Rectal smooth muscle tissue (tissue), 1 donor: ENCODE results near the gene LAMC1.

Experiments
- H3K27ac ChIP-seq: one replicate; pipeline ENCODE4 v1.7.0; 2013; ENCODE audit warnings: low read depth, low read length, inconsistent platforms
- H3K27me3 ChIP-seq: one replicate; pipeline ENCODE4 v1.7.0; 2013; ENCODE audit warnings: low read length; ENCODE audit not compliant: control insufficient read depth, insufficient read depth
- H3K36me3 ChIP-seq: one replicate; pipeline ENCODE4 v1.7.0; 2013; ENCODE audit warnings: low read length; ENCODE audit not compliant: control insufficient read depth, insufficient read depth
- H3K4me1 ChIP-seq: one replicate; pipeline ENCODE4 v1.7.0; 2013; ENCODE audit warnings: low read length; ENCODE audit not compliant: control insufficient read depth, insufficient read depth
- H3K4me3 ChIP-seq: one replicate; pipeline ENCODE4 v1.7.0; 2013; ENCODE audit warnings: low read length
- H3K9ac ChIP-seq: one replicate; pipeline ENCODE4 v1.7.0; 2013; ENCODE audit warnings: low read length

The LAMC1 gene

GRCh38 chr1:183077097-183077496, 53.9 kb downstream of the LAMC1 start:
- Histone ChIP-seq H3K27ac (no peak overlapping the region), H3K4me1 (peaks cover 24% of the 10 kb centered on the region), H3K4me3 (no peak overlapping the region), H3K36me3 (no peaks in the 10 kb centered on the region), H3K9ac (no peak overlapping the region), H3K27me3 (no peaks in the 10 kb centered on the region)

GRCh38 chr1:183079712-183080388, 56.6 kb downstream of the LAMC1 start:
- no peak overlapping the region for H3K4me3 ChIP-seq
- H3K27ac ChIP-seq = no peak overlapping the region
- no peaks in the 10 kb centered on the region for H3K27me3 ChIP-seq
- H3K4me1 ChIP-seq = peaks cover 15% of the 10 kb centered on the region
- no peak overlapping the region for H3K9ac ChIP-seq
- H3K36me3 ChIP-seq = no peaks in the 10 kb centered on the region

GRCh38 chr1:183080406-183080805, 57.2 kb downstream of the LAMC1 start:
- no peak overlapping the region for H3K27ac ChIP-seq
- H3K36me3 ChIP-seq = no peaks in the 10 kb centered on the region
- H3K9ac ChIP-seq = no peak overlapping the region
- H3K4me1 ChIP-seq = peaks cover 12% of the 10 kb centered on the region
- no peaks in the 10 kb centered on the region for H3K27me3 ChIP-seq
- no peak overlapping the region for H3K4me3 ChIP-seq

- Histone ChIP-seq H3K27me3 (no peaks in the 10 kb centered on the region), H3K4me1 (peaks cover 1% of the 10 kb centered on the region), H3K4me3 (no peak overlapping the region), H3K27ac (no peak overlapping the region), H3K9ac (no peak overlapping the region), H3K36me3 (no peaks in the 10 kb centered on the region)
These were observed 58.3 kb downstream of the LAMC1 start for GRCh38 chr1:183081402-183082120.

- Histone ChIP-seq H3K9ac (no peak overlapping the region), H3K4me1 (no peaks in the 10 kb centered on the region), H3K4me3 (no peak overlapping the region), H3K27me3 (no peaks in the 10 kb centered on the region), H3K36me3 (no peaks in the 10 kb centered on the region), H3K27ac (no peak overlapping the region)
These were observed 59.4 kb downstream of the LAMC1 start for GRCh38 chr1:183082650-183083049.

GRCh38 chr1:183087001-183087400, 63.8 kb downstream of the LAMC1 start:
- Histone ChIP-seq H3K4me1 (peaks cover 30% of the 10 kb centered on the region), H3K4me3 (no peak overlapping the region), H3K27ac (no peak overlapping the region), H3K9ac (no peak overlapping the region), H3K36me3 (no peaks in the 10 kb centered on the region), H3K27me3 (no peaks in the 10 kb centered on the region)

GRCh38 chr1:183089025-183089639, 65.9 kb downstream of the LAMC1 start:
- H3K4me1 ChIP-seq = peaks cover 44% of the 10 kb centered on the region
- peak overlapping the region; percentile 34 for H3K27ac ChIP-seq

GRCh38 chr1:183090391-183091006, 67.3 kb downstream of the LAMC1 start:
- Histone ChIP-seq H3K36me3 (no peaks in the 10 kb centered on the region), H3K27ac (peak overlapping the region; percentile 87), H3K4me3 (no peak overlapping the region), H3K4me1 (peaks cover 44% of the 10 kb centered on the region), H3K9ac (no peak overlapping the region), H3K27me3 (no peaks in the 10 kb centered on the region)

More at GRCh38 chr1:183089025-183089639, 65.9 kb downstream of the LAMC1 start:
- no peak overlapping the region for H3K4me3 ChIP-seq
- no peaks in the 10 kb centered on the region for H3K27me3 ChIP-seq
- H3K9ac ChIP-seq = no peak overlapping the region
- H3K36me3 ChIP-seq = no peaks in the 10 kb centered on the region

- Histone ChIP-seq H3K4me3 (no peak overlapping the region), H3K27ac (peak overlapping the region; percentile 87), H3K9ac (no peak overlapping the region), H3K27me3 (no peaks in the 10 kb centered on the region), H3K4me1 (peaks cover 44% of the 10 kb centered on the region), H3K36me3 (no peaks in the 10 kb centered on the region)
These were observed 68.0 kb downstream of the LAMC1 start for GRCh38 chr1:183091181-183091580.

- Histone ChIP-seq H3K36me3 (no peaks in the 10 kb centered on the region), H3K4me3 (no peak overlapping the region), H3K27me3 (no peaks in the 10 kb centered on the region), H3K4me1 (peaks cover 50% of the 10 kb centered on the region), H3K27ac (peak overlapping the region; percentile 51), H3K9ac (no peak overlapping the region)
These were observed 69.1 kb downstream of the LAMC1 start for GRCh38 chr1:183092350-183092749.

GRCh38 chr1:183093066-183093668, 69.9 kb downstream of the LAMC1 start:
- Histone ChIP-seq H3K27ac (peak overlapping the region; percentile 21), H3K4me1 (peaks cover 58% of the 10 kb centered on the region), H3K9ac (no peak overlapping the region), H3K4me3 (no peak overlapping the region), H3K36me3 (no peaks in the 10 kb centered on the region), H3K27me3 (no peaks in the 10 kb centered on the region)

- H3K4me1 ChIP-seq = peaks cover 60% of the 10 kb centered on the region
- H3K27me3 ChIP-seq = no peaks in the 10 kb centered on the region
- H3K9ac ChIP-seq = no peak overlapping the region
- H3K36me3 ChIP-seq = no peaks in the 10 kb centered on the region
- H3K4me3 ChIP-seq = no peak overlapping the region
- H3K27ac ChIP-seq = no peak overlapping the region
These were observed 70.6 kb downstream of the LAMC1 start for GRCh38 chr1:183093786-183094298.
